ENCODE data around the gene NTNG1. TPM values are rescaled to one million over a fixed set of nuclear protein-coding genes. Genes with fewer than 3 reads are reported as not detected.

Gene NTNG1
- total and polyA plus RNA-seq, 10 of the 15 experiments (the other 5 are each of a cell fraction or from before 2014, with no cell fraction given) = 0.18 to 2.3 (median 1.1) TPM; not detected in 1

- 90% methylated on average over 2 of the region's 2 CpGs for WGBS (ENCODE audit: insufficient coverage, insufficient replicate concordance, low lambda C conversion rate, missing lambda C conversion rate)
- H3K4me2 ChIP-seq (ENCODE audit: control insufficient read depth, insufficient read depth) = no peak overlapping the region
- no peaks in the 10 kb centered on the region for H3K9me3 ChIP-seq (replicated peaks; ENCODE audit: control insufficient read depth, insufficient read depth, low read length)
- H3K79me2 ChIP-seq (ENCODE audit: control insufficient read depth, insufficient read depth, low read length) = no peaks in the 10 kb centered on the region
- H3K9ac ChIP-seq (ENCODE audit: control insufficient read depth, insufficient read depth, low read length) = no peak overlapping the region
- SMC1A ChIA-PET (ENCODE audit: uncharacterized antibody, unreplicated experiment) = interaction anchor here (0.9 to 4.7 kb wide), 8 partner anchors 8 to 85 kb away, joined by 3 to 37 read pairs (median 5); no protein-coding TSS in a partner anchor
- H3K36me3 ChIP-seq (ENCODE audit: control insufficient read depth in 2 of 2, insufficient read depth in 2 of 2, low read length in 1 of 2) = no peaks in the 10 kb centered on the region
- no peak for FAIRE-seq
- H3K27ac ChIP-seq (ENCODE audit: control insufficient read depth, insufficient read depth) = no peak overlapping the region
- no peak for ATAC-seq
- no peaks in the 10 kb centered on the region for H3K27me3 ChIP-seq (replicated peaks in 1 of 2; ENCODE audit: control insufficient read depth in 2 of 2, insufficient read depth in 2 of 2, low read length in 1 of 2)
- RAD21 ChIA-PET (ENCODE audit: unreplicated experiment) = interaction anchor here (1.9 kb wide), 1 partner anchor 9 kb away, joined by 6 read pairs; no protein-coding TSS in a partner anchor
- H2AFZ ChIP-seq (ENCODE audit: control insufficient read depth, low read depth, low read length) = no peak overlapping the region
- no peaks in the 10 kb centered on the region for H3K4me1 ChIP-seq (ENCODE audit: control insufficient read depth, insufficient read depth, low read length)
- DNase-seq (ENCODE audit: low read depth, low spot score) = no peak
- no peaks in the 10 kb centered on the region for H4K20me1 ChIP-seq (ENCODE audit: control insufficient read depth, insufficient read depth)
- no TSS peak for BruUV-seq (replicated peaks)
- CTCF ChIA-PET = interaction anchor here (0.7 to 4.0 kb wide), 6 partner anchors 9 to 85 kb away, joined by 3 to 26 read pairs (median 4); no protein-coding TSS in a partner anchor
- POLR2A ChIA-PET = no interaction called here
- no peak for TF ChIP-seq PAX8 (IDR thresholded peaks at IDR 0.05)
- no peak for TF ChIP-seq NFXL1 (IDR thresholded peaks at IDR 0.05; ENCODE audit: borderline replicate concordance)
- TF ChIP-seq ESRRA (IDR thresholded peaks at IDR 0.05; ENCODE audit: low read length) = no peak
- TF ChIP-seq, protein P1, sequence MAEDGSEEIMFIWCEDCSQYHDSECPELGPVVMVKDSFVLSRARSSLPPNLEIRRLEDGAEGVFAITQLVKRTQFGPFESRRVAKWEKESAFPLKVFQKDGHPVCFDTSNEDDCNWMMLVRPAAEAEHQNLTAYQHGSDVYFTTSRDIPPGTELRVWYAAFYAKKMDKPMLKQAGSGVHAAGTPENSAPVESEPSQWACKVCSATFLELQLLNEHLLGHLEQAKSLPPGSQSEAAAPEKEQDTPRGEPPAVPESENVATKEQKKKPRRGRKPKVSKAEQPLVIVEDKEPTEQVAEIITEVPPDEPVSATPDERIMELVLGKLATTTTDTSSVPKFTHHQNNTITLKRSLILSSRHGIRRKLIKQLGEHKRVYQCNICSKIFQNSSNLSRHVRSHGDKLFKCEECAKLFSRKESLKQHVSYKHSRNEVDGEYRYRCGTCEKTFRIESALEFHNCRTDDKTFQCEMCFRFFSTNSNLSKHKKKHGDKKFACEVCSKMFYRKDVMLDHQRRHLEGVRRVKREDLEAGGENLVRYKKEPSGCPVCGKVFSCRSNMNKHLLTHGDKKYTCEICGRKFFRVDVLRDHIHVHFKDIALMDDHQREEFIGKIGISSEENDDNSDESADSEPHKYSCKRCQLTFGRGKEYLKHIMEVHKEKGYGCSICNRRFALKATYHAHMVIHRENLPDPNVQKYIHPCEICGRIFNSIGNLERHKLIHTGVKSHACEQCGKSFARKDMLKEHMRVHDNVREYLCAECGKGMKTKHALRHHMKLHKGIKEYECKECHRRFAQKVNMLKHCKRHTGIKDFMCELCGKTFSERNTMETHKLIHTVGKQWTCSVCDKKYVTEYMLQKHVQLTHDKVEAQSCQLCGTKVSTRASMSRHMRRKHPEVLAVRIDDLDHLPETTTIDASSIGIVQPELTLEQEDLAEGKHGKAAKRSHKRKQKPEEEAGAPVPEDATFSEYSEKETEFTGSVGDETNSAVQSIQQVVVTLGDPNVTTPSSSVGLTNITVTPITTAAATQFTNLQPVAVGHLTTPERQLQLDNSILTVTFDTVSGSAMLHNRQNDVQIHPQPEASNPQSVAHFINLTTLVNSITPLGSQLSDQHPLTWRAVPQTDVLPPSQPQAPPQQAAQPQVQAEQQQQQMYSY (CRISPR knock-in tag; IDR thresholded peaks at IDR 0.05) = no peak
- no peak for TF ChIP-seq NRF1 (conservative IDR thresholded peaks at IDR 0.05; ENCODE audit: low read depth, low read length)
- in situ Hi-C loops (cut with MboI) (no loop called here), intact Hi-C loops (cut with micrococcal nuclease; ENCODE audit: unreplicated experiment) (no loop called here)
- no peak overlapping the region for H3K4me3 ChIP-seq
Measured at GRCh38 chr1:107443860-107444259, 303.0 kb downstream of the NTNG1 start.
